GM21576 (cell line): ENCODE measurements around the gene VGLL1.
A peak's percentile ranks its signal among the peaks of the same experiment; 100 is the strongest.

Experiments
- ATAC-seq: cut with Tn5 transposase; IDR thresholded peaks from one replicate; pipeline ENCODE4 v1.9.1; 2021; ENCODE audit warnings: mild to moderate bottlenecking, moderate library complexity; ENCODE audit not compliant: unreplicated experiment

Gene VGLL1

DNA sequence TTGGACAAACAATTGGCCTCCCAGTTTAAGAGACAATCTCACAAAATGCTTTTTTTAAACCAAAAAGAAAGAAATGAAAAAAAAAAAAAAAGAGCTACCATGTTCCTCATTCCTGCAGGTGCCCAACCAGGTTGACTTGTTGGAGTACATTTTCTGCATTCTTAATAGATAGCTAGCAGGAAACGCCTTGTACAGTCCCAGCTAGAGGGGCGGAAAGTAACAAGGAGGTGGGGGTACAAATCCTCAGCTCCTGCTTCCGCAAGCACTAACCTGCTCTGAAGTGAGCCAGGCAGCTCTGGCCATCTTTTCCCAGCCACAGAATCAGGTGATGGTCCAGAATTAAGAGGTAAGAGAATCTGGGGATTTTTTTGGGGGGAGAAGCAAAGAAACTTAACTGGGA, at the start of gene VGLL1:
Gene VGLL1, plus strand, starts transcription at position 265 of the 400 bp plus-strand sequence. CDS start 3,806 bp downstream, outside the sequence.
- no peak for ATAC-seq

DNA sequence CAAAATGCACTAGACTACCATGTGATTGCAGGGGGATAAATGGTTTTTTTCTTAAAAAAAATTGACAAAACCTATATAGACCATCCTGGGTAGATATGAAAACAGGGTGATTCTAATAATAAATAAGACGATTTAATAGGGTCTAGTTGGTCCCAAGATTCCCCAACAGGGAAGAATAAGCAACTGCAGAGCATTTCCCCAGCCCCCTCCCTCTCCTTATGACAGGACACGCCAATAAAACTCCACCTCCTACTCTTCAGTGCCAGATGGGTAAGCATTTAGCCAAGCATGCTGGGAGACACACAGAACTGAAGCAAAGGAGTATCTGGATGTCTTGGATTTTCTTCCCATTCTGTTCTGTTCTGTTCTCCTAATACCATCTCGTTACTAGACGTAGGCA, 44.4 kb upstream of the VGLL1 start, which contains the start of gene BRS3:
Gene BRS3, plus strand, starts transcription at position 301 of the 400 bp plus-strand sequence. CDS start 168 bp downstream, outside the sequence.
- no peak for ATAC-seq

DNA sequence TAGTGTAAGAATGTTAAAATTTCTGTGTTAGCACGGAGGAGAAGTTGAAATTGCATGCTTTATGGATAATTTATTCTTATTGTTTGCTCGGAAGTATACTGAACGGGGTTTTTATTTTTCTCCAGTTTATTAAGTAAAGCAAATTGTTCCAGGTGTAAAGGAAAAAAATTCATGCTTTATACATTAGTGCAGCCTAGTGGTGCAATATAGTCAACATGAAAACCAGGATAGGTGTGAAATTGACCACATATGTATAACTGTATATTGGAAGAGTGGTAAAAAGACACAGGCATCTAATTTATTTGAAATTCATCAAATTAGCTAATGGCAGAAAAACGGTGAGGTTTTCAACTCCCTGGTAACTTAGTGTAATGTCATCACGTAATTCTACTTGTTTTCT, 43.3 kb upstream of the VGLL1 start:
- no peak for ATAC-seq

GRCh38 chrX:136491832-136492231, 40.2 kb upstream of the VGLL1 start:
- no peak for ATAC-seq

- ATAC-seq: no peak
Observed at GRCh38 chrX:136493011-136493410, 39.0 kb upstream of the VGLL1 start.

GRCh38 chrX:136495043-136495442, 37.0 kb upstream of the VGLL1 start:
- ATAC-seq: no peak

- ATAC-seq: no peak
Observed at GRCh38 chrX:136496186-136496763, 35.7 kb upstream of the VGLL1 start.

GRCh38 chrX:136496764-136497555, 35.1 kb upstream of the VGLL1 start:
- ATAC-seq: peak; percentile 77

DNA sequence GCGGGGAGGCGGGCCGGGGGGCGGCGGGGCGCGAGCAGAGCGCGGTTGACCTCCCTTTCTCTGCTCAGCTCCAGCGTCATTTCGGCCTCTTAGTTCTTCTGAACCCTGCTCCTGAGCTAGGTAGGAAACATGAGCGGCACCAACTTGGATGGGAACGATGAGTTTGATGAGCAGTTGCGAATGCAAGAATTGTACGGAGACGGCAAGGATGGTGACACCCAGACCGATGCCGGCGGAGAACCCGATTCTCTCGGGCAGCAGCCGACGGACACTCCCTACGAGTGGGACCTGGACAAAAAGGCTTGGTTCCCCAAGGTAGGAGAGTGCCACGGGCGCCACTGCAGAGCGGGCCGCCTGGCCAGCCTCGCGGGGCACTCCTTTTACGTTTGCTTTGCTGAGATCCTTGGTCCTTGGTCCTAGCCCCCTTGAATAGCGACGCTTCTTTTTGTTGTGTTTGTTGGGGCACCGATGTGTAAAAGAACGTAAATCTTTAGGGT, 34.4 kb upstream of the VGLL1 start, which contains the start of gene HTATSF1:
Gene HTATSF1, plus strand, starts transcription at position 37 of the 497 bp plus-strand sequence. Its CDS starts 93 bp downstream, at position 130.
- peak; percentile 11 for ATAC-seq

- ATAC-seq: no peak
Observed at GRCh38 chrX:136519069-136519468, 12.9 kb upstream of the VGLL1 start.

- ATAC-seq: no peak
Observed at GRCh38 chrX:136523770-136524169, 8.2 kb upstream of the VGLL1 start.

DNA sequence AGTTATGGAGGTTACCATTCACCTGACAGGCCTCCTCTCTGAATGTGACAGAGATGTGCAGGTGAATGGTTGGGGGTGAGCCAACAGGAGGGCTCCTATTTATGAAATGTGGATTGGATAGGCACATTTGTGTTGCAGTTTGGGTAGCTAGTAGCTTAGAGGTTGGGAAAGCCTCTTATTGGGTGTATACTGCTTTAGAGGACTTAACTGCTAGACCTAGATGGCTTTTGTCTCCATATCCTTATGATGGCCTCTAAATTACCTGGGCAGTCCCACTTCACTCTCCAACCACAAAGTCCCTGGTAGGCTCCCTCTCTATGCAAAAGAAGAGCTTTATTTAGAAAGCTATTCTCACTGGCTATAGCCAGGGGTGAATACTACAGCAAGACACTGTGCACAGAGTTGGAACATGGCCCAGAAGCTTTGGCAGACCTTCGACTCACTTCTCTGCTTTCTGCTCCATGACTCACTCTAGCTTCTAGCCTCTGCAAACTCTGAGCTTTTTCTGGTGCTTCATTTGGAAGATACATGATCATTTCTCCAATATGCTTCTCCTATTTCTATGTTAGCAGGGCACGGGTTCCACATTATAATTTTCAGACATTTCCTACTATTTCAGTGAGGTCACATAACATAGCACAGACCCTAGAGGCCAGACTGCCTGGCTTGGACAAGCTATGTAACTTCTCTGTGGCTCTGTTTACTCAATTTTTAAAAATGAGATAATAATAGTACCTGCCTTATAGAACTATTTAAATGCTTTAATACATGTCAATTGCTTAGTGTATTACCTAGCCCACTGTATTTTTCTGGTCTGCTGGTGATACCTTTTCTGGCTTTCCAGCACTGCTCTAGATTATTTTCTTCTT, 6.0 kb upstream of the VGLL1 start:
- ATAC-seq: no peak

GRCh38 chrX:136528645-136529315, 3.2 kb upstream of the VGLL1 start:
- no peak for ATAC-seq

- ATAC-seq: no peak
Observed at GRCh38 chrX:136529795-136530194, 2.2 kb upstream of the VGLL1 start.

- no peak for ATAC-seq
Observed at GRCh38 chrX:136534131-136534530, 2.1 kb downstream of the VGLL1 start.

DNA sequence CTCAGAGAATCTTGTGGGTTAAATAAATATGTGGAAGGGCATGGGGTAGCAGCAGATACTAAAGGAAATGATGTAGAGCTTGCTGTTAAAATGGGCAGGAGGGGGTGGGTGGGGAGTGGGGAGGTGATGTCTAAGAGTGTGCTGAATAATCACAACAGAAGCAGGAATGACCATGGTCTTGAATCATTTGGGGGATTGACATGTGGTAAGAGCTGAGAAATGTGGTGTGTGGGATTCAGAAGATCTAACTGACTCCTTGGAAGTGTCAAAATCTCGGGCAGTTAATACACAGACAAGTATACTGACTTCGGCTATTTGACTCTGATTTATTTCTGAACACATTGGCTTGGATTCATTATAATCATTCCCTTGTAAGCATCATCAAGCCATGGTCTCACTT, 6.8 kb downstream of the VGLL1 start:
- ATAC-seq: no peak

DNA sequence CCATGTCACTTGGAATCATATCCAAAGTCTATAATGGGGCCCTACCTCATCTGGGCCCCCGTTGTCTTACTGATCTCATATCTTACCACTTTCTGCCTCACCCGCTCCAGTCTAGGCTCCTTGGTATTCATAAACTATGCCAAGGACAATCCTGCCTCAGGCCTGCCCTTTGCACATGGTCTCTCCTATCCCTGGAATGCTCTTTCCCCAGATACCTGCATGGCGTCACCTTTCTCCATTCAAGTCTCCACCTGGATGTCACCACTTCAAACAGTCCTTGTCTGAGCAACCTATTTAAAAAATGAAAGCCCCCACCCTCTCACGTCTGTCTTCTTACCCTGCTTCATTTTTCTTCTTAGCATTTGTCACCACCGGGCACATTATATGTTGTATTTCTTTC, 8.2 kb downstream of the VGLL1 start:
- no peak for ATAC-seq

DNA sequence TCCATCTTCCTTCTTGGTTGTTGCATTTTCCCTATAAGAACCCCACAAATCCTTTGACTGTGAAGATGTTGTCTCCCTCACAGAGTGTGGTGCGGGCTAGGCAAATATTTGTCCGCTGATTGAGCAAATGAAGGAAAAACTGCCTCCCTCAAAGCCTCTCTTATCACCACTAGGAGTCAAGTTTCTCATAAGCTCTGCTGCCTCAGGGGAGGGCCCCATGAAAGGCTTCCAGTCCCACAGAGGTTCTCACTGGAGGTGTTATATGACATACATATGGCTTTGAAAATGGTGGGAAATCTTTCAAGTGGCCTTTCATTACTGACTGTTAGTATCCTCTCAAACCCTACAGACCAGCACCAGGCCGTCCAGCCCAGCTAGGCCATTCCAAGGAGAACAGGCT, 9.3 kb downstream of the VGLL1 start:
- ATAC-seq: no peak

DNA sequence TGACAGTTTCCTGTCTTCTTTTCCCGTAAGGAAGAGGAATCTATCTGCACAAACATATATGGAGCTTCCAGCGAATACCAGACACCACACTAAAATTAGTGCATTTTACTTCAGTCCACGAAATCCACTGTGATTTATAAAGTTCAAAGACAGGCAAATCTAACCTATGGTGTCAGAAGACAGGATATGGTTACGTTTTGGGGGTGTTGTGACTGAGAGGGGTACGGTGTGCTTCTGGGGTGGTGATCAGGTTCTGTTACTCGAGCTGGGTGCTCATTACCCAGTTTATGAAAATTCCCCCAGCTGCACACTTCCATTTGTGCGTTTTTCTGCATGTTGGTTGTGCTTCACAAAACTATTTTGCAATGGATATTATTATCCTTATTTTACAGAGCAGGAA, 10.3 kb downstream of the VGLL1 start:
- no peak for ATAC-seq

GRCh38 chrX:136546371-136546781, 14.4 kb downstream of the VGLL1 start:
- ATAC-seq: no peak

DNA sequence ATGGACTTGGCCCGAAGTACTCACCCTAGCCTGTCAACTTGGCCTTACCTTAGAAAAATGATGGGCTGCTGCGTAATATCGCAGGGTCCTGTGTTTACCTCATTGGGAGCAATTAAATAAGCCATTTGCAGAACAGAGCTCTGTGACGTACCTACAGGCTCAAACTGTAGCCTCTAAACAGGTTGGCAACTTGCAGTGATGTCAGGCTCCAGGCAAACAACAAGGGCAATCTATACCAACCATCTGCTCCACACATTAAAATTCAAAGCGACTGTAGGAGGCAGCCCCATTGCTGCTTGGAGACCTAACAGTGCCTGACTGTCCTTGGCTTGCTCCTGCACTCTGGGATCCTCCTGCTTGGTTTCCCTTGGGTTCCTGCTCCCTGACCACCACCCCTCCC, 17.2 kb downstream of the VGLL1 start:
- no peak for ATAC-seq
